Measurements from ENCODE around the gene BBS9.
"Not testable (repeated sequence)": the region's sequence is repeated elsewhere in the genome, so short reads cannot be mapped to it uniquely, and the experiment has no call there.

Gene BBS9

GRCh38 chr7:33215992-33216391 lies 86.6 kb downstream of the BBS9 start:
- no peak overlapping the region for H3K9ac ChIP-seq (ENCODE audit: low read length in 5 of 5)
- H3K27ac ChIP-seq (ENCODE audit: low read depth, low read length) = no peak overlapping the region
- no peaks in the 10 kb centered on the region for H3K27me3 ChIP-seq (ENCODE audit: control insufficient read depth in 5 of 5, insufficient read depth in 4 of 5, low read length in 5 of 5)
- H3K9me3 ChIP-seq (ENCODE audit: control insufficient read depth in 5 of 5, low read length in 5 of 5) = peaks cover 0 to 16% (median 9%) of the 10 kb centered on the region in 5 donors
- H3K36me3 ChIP-seq (ENCODE audit: control insufficient read depth in 5 of 5, insufficient read depth in 5 of 5, low read length in 5 of 5) = peaks cover 0 to 4% (median 2%) of the 10 kb centered on the region in 5 donors
- H3K4me1 ChIP-seq (ENCODE audit: control insufficient read depth in 5 of 5, insufficient read depth in 5 of 5, low read length in 5 of 5) = no peaks in the 10 kb centered on the region
- no peak overlapping the region for H3K4me3 ChIP-seq (ENCODE audit: low read depth in 1 of 5, low read length in 5 of 5)

GRCh38 chr7:33217595-33217994 lies 88.2 kb downstream of the BBS9 start:
- peaks cover 0 to 3% (median 0%) of the 10 kb centered on the region in 5 donors for H3K9me3 ChIP-seq (ENCODE audit: control insufficient read depth in 5 of 5, low read length in 5 of 5)
- H3K36me3 ChIP-seq (ENCODE audit: control insufficient read depth in 5 of 5, insufficient read depth in 5 of 5, low read length in 5 of 5) = peaks cover 0 to 4% (median 0%) of the 10 kb centered on the region in 5 donors
- H3K27ac ChIP-seq (ENCODE audit: low read depth, low read length) = no peak overlapping the region
- H3K9ac ChIP-seq (ENCODE audit: low read length in 5 of 5) = no peak overlapping the region
- no peaks in the 10 kb centered on the region for H3K4me1 ChIP-seq (ENCODE audit: control insufficient read depth in 5 of 5, insufficient read depth in 5 of 5, low read length in 5 of 5)
- H3K27me3 ChIP-seq (ENCODE audit: control insufficient read depth in 5 of 5, insufficient read depth in 4 of 5, low read length in 5 of 5) = no peaks in the 10 kb centered on the region
- H3K4me3 ChIP-seq (ENCODE audit: low read depth in 1 of 5, low read length in 5 of 5) = no peak overlapping the region

GRCh38 chr7:33218841-33219535 lies 89.6 kb downstream of the BBS9 start:
- not testable (repeated sequence) for H3K4me1 ChIP-seq (ENCODE audit: control insufficient read depth in 5 of 5, insufficient read depth in 5 of 5, low read length in 5 of 5); H3K4me3 ChIP-seq (ENCODE audit: low read depth in 1 of 5, low read length in 5 of 5); H3K36me3 ChIP-seq (ENCODE audit: control insufficient read depth in 5 of 5, insufficient read depth in 5 of 5, low read length in 5 of 5); H3K9me3 ChIP-seq (ENCODE audit: control insufficient read depth in 5 of 5, low read length in 5 of 5); H3K27ac ChIP-seq (ENCODE audit: low read depth, low read length); H3K9ac ChIP-seq (ENCODE audit: low read length in 5 of 5); H3K27me3 ChIP-seq (ENCODE audit: control insufficient read depth in 5 of 5, insufficient read depth in 4 of 5, low read length in 5 of 5)

GRCh38 chr7:33220231-33220630 lies 90.9 kb downstream of the BBS9 start:
- no peak overlapping the region for H3K9ac ChIP-seq (ENCODE audit: low read length in 5 of 5)
- H3K27ac ChIP-seq (ENCODE audit: low read depth, low read length) = no peak overlapping the region
- no peaks in the 10 kb centered on the region for H3K27me3 ChIP-seq (ENCODE audit: control insufficient read depth in 5 of 5, insufficient read depth in 4 of 5, low read length in 5 of 5)
- no peaks in the 10 kb centered on the region for H3K36me3 ChIP-seq (ENCODE audit: control insufficient read depth in 5 of 5, insufficient read depth in 5 of 5, low read length in 5 of 5)
- H3K9me3 ChIP-seq (ENCODE audit: control insufficient read depth in 5 of 5, low read length in 5 of 5) = no peaks in the 10 kb centered on the region
- no peaks in the 10 kb centered on the region for H3K4me1 ChIP-seq (ENCODE audit: control insufficient read depth in 5 of 5, insufficient read depth in 5 of 5, low read length in 5 of 5)
- no peak overlapping the region for H3K4me3 ChIP-seq (ENCODE audit: low read depth in 1 of 5, low read length in 5 of 5)

GRCh38 chr7:33221390-33221789 lies 92.0 kb downstream of the BBS9 start:
- H3K27ac ChIP-seq (ENCODE audit: low read depth, low read length) = no peak overlapping the region
- H3K4me1 ChIP-seq (ENCODE audit: control insufficient read depth in 5 of 5, insufficient read depth in 5 of 5, low read length in 5 of 5) = no peaks in the 10 kb centered on the region
- no peak overlapping the region for H3K9ac ChIP-seq (ENCODE audit: low read length in 5 of 5)
- H3K27me3 ChIP-seq (ENCODE audit: control insufficient read depth in 5 of 5, insufficient read depth in 4 of 5, low read length in 5 of 5) = no peaks in the 10 kb centered on the region
- no peaks in the 10 kb centered on the region for H3K9me3 ChIP-seq (ENCODE audit: control insufficient read depth in 5 of 5, low read length in 5 of 5)
- no peaks in the 10 kb centered on the region for H3K36me3 ChIP-seq (ENCODE audit: control insufficient read depth in 5 of 5, insufficient read depth in 5 of 5, low read length in 5 of 5)
- no peak overlapping the region for H3K4me3 ChIP-seq (ENCODE audit: low read depth in 1 of 5, low read length in 5 of 5)

GRCh38 chr7:33232632-33233145 lies 103.3 kb downstream of the BBS9 start:
- Histone ChIP-seq H3K4me1 (ENCODE audit: control insufficient read depth in 5 of 5, insufficient read depth in 5 of 5, low read length in 5 of 5) (no peaks in the 10 kb centered on the region), H3K27me3 (ENCODE audit: control insufficient read depth in 5 of 5, insufficient read depth in 4 of 5, low read length in 5 of 5) (no peaks in the 10 kb centered on the region), H3K36me3 (ENCODE audit: control insufficient read depth in 5 of 5, insufficient read depth in 5 of 5, low read length in 5 of 5) (no peaks in the 10 kb centered on the region), H3K9me3 (ENCODE audit: control insufficient read depth in 5 of 5, low read length in 5 of 5) (no peaks in the 10 kb centered on the region), H3K9ac (ENCODE audit: low read length in 5 of 5) (no peak overlapping the region), H3K27ac (ENCODE audit: low read depth, low read length) (no peak overlapping the region), H3K4me3 (ENCODE audit: low read depth in 1 of 5, low read length in 5 of 5) (no peak overlapping the region)

GRCh38 chr7:33233659-33234058 lies 104.3 kb downstream of the BBS9 start:
- no peak overlapping the region for H3K27ac ChIP-seq (ENCODE audit: low read depth, low read length)
- H3K9me3 ChIP-seq (ENCODE audit: control insufficient read depth in 5 of 5, low read length in 5 of 5) = no peaks in the 10 kb centered on the region
- no peaks in the 10 kb centered on the region for H3K4me1 ChIP-seq (ENCODE audit: control insufficient read depth in 5 of 5, insufficient read depth in 5 of 5, low read length in 5 of 5)
- no peaks in the 10 kb centered on the region for H3K27me3 ChIP-seq (ENCODE audit: control insufficient read depth in 5 of 5, insufficient read depth in 4 of 5, low read length in 5 of 5)
- H3K4me3 ChIP-seq (ENCODE audit: low read depth in 1 of 5, low read length in 5 of 5) = no peak overlapping the region
- no peaks in the 10 kb centered on the region for H3K36me3 ChIP-seq (ENCODE audit: control insufficient read depth in 5 of 5, insufficient read depth in 5 of 5, low read length in 5 of 5)
- no peak overlapping the region for H3K9ac ChIP-seq (ENCODE audit: low read length in 5 of 5)

- Histone ChIP-seq H3K9me3 (ENCODE audit: control insufficient read depth in 5 of 5, low read length in 5 of 5) (no peaks in the 10 kb centered on the region), H3K36me3 (ENCODE audit: control insufficient read depth in 5 of 5, insufficient read depth in 5 of 5, low read length in 5 of 5) (no peaks in the 10 kb centered on the region), H3K9ac (ENCODE audit: low read length in 5 of 5) (no peak overlapping the region), H3K27me3 (ENCODE audit: control insufficient read depth in 5 of 5, insufficient read depth in 4 of 5, low read length in 5 of 5) (no peaks in the 10 kb centered on the region), H3K4me3 (ENCODE audit: low read depth in 1 of 5, low read length in 5 of 5) (no peak overlapping the region), H3K27ac (ENCODE audit: low read depth, low read length) (no peak overlapping the region), H3K4me1 (ENCODE audit: control insufficient read depth in 5 of 5, insufficient read depth in 5 of 5, low read length in 5 of 5) (no peaks in the 10 kb centered on the region)
Observed at GRCh38 chr7:33237036-33237435, 107.7 kb downstream of the BBS9 start.

- Histone ChIP-seq H3K9ac (ENCODE audit: low read length in 5 of 5) (no peak overlapping the region), H3K4me1 (ENCODE audit: control insufficient read depth in 5 of 5, insufficient read depth in 5 of 5, low read length in 5 of 5) (no peaks in the 10 kb centered on the region), H3K4me3 (ENCODE audit: low read depth in 1 of 5, low read length in 5 of 5) (no peak overlapping the region), H3K27ac (ENCODE audit: low read depth, low read length) (no peak overlapping the region), H3K27me3 (ENCODE audit: control insufficient read depth in 5 of 5, insufficient read depth in 4 of 5, low read length in 5 of 5) (no peaks in the 10 kb centered on the region), H3K36me3 (ENCODE audit: control insufficient read depth in 5 of 5, insufficient read depth in 5 of 5, low read length in 5 of 5) (no peaks in the 10 kb centered on the region), H3K9me3 (ENCODE audit: control insufficient read depth in 5 of 5, low read length in 5 of 5) (no peaks in the 10 kb centered on the region)
Observed at GRCh38 chr7:33243319-33243881, 114.0 kb downstream of the BBS9 start.

GRCh38 chr7:33248671-33249070 lies 119.3 kb downstream of the BBS9 start:
- Histone ChIP-seq H3K9me3 (ENCODE audit: control insufficient read depth in 5 of 5, low read length in 5 of 5) (peaks cover 0 to 3% (median 0%) of the 10 kb centered on the region in 5 donors), H3K27me3 (ENCODE audit: control insufficient read depth in 5 of 5, insufficient read depth in 4 of 5, low read length in 5 of 5) (no peaks in the 10 kb centered on the region), H3K27ac (ENCODE audit: low read depth, low read length) (no peak overlapping the region), H3K9ac (ENCODE audit: low read length in 5 of 5) (no peak overlapping the region), H3K4me1 (ENCODE audit: control insufficient read depth in 5 of 5, insufficient read depth in 5 of 5, low read length in 5 of 5) (peaks cover 0 to 17% (median 13%) of the 10 kb centered on the region in 5 donors), H3K36me3 (ENCODE audit: control insufficient read depth in 5 of 5, insufficient read depth in 5 of 5, low read length in 5 of 5) (no peaks in the 10 kb centered on the region), H3K4me3 (ENCODE audit: low read depth in 1 of 5, low read length in 5 of 5) (no peak overlapping the region)
